Coronary artery (tissue), 2 donors: Measurements from ENCODE around the gene C1orf226.

Source experiments
- DNase-seq: peaks from one replicate; pipeline ENCODE4 v3.0.0-alpha.2; 2017; ENCODE audit warnings: low spot score
- H3K27ac ChIP-seq, 2 donors: fragments of 200-600 bp; sonication (generic); one replicate each; pipeline ENCODE4 v1.5.1; 2016 to 2019
- H3K4me3 ChIP-seq: fragments of 200-600 bp; sonication (generic); 2 replicates; pipeline ENCODE4 v1.5.1; 2016; ENCODE audit warnings: mild to moderate bottlenecking, moderate library complexity
- CTCF ChIP-seq: fragments of 200-600 bp; sonication (generic); IDR thresholded peaks from one replicate; pipeline ENCODE4 v1.5.1; 2019; ENCODE audit warnings: antibody characterized with exemption

C1orf226 gene

GRCh38 chr1:162359523-162360236, 21.8 kb upstream of the C1orf226 start:
- no peak overlapping the region for H3K4me3 ChIP-seq
- no peak overlapping the region for H3K27ac ChIP-seq
- TF ChIP-seq CTCF, result no peak
- no peak for DNase-seq

- no peak overlapping the region for H3K27ac ChIP-seq
- TF ChIP-seq CTCF, result no peak
- no peak for DNase-seq
Observed at GRCh38 chr1:162360237-162360873, 21.2 kb upstream of the C1orf226 start.

GRCh38 chr1:162360874-162361260, 20.7 kb upstream of the C1orf226 start:
- no peak overlapping the region for H3K27ac ChIP-seq
- TF ChIP-seq CTCF, result no peak
- no peak for DNase-seq
- no peak overlapping the region for H3K4me3 ChIP-seq

More at GRCh38 chr1:162360237-162360873, 21.2 kb upstream of the C1orf226 start:
- no peak overlapping the region for H3K4me3 ChIP-seq

GRCh38 chr1:162361349-162361748, 20.2 kb upstream of the C1orf226 start:
- H3K4me3 ChIP-seq, result no peak overlapping the region
- no peak overlapping the region for H3K27ac ChIP-seq
- no peak for TF ChIP-seq CTCF
- no peak for DNase-seq

- DNase-seq, result no peak
- no peak for TF ChIP-seq CTCF
- no peak overlapping the region for H3K4me3 ChIP-seq
- no peak overlapping the region for H3K27ac ChIP-seq
Observed at GRCh38 chr1:162363823-162364222, 17.7 kb upstream of the C1orf226 start.

GRCh38 chr1:162364498-162364897, 17.0 kb upstream of the C1orf226 start:
- no peak overlapping the region for H3K27ac ChIP-seq
- DNase-seq, result no peak
- no peak for TF ChIP-seq CTCF
- no peak overlapping the region for H3K4me3 ChIP-seq
